Ammon's horn (tissue), 1 donor: ENCODE data around the gene CDC42EP1.

Source experiments
- DNase-seq: peaks from one replicate; pipeline ENCODE4 v3.0.0-alpha.2; 2016; ENCODE audit warnings: low spot score

Gene CDC42EP1

DNA sequence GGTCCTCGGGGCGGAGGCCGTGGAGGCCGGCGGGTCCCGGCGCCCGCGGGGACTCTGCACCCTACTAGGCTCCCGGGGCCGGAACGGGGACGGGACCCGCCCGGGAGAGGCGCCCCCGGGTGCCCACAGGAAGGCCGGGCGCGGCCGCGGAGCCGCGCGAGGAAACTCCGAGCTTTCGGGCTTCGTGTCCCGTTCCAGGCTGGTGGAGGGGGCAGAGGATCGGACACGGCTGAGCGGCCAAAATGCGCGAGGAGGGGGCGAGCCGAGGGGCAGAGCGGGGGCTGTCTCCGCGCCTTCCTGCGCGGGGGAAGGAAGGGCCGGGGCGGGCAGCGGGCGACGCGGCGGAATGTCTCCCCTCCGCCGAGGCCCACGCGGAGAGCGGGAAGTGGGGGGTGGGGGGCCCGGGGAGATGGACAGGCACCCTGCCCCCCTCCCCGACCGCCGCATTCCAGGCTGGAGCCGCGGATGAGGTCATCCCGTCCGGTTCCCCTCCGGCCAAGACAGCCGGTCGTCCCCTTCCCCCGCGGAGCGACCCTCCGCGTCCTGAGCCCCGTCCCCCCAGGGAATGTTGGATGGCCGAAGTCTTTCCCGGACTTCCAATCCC lies 430 bp downstream of the CDC42EP1 start:
- no peak for DNase-seq

GRCh38 chr22:37561212-37562048 lies 1.1 kb downstream of the CDC42EP1 start:
- DNase-seq, result peak; percentile 85

DNA sequence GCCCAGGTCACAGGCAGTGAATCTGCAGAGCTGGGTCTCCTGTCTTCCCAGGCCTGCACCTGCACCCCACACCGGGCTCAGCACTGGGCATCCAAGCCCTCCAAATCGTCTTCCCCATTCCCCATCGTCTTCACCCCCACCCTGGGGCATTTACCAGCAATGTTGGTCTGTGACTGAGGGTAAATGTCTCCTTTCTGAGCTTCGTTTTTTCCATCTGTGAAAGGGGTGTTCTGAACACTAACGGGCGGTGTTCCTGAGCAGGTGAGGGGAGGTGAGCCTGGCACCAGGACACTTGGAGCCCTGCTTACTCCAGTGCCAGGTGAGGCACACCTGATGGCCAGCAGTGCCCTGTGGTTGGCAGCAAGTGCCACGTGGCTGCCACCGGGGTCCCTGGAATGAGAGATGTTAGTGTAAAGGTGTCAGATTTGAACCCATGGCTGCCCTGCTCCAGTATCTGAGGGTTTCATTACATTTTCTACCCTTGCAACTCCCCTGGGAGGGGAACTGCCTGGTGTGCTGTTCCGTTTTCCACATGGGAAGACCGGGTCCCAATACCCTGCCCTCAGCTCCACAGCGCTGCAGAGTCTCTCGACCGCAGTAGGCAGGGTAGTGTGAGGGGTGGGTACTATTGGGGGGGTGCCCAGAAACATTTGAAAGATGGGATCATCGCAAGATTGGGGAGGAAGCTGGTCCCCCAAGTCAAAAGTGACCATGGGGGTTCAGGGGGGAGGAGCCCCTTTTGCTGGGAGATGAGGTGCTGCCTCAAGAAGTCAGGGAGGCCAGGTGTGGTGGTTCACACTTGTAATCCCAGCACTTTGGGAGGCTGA lies 2.0 kb downstream of the CDC42EP1 start:
- DNase-seq, result no peak

DNA sequence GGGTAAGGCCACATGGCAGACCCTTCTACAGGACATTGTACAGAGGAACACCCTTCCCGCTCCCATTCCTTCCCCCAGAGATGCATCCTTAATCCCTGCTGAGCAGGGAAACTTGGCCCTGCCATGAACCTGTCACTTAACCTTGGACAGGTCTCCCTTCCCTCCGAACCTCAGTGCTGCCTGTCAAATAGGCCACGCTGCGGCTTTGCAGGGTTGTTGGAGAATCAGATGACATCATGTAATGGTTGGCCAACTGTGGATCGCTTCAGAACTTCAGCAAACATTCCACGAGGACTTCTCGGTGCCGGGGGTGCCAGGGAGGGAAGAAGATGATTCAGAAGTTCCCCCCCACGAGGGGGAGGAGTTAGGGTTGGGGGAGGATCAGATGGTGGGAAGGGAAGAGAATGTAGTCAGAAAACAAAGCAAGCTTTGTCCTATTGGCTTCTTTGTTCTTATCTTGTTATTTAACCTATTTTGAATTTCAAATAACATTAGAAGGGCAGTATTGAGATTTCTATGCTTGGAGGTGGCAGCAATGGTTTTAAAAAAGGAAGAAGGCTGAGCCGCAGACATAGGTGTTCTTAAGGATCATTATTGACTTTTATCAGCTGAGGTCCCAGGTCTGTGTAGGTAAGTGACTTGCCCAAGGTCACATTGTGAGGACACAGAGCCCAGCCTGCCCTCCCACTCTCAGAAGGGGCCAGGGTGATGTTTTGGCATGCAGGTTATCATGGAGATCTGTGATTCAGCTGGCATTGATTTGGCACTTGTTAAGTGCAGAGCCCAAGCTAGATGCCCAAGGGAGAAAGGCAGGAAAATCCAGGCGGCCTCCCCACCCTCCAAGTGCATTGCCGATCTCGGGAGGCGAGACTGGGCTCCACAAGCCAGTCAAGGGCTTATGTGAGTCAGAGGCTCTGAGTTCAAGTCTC lies 3.1 kb downstream of the CDC42EP1 start:
- DNase-seq, result peak; percentile 93

DNA sequence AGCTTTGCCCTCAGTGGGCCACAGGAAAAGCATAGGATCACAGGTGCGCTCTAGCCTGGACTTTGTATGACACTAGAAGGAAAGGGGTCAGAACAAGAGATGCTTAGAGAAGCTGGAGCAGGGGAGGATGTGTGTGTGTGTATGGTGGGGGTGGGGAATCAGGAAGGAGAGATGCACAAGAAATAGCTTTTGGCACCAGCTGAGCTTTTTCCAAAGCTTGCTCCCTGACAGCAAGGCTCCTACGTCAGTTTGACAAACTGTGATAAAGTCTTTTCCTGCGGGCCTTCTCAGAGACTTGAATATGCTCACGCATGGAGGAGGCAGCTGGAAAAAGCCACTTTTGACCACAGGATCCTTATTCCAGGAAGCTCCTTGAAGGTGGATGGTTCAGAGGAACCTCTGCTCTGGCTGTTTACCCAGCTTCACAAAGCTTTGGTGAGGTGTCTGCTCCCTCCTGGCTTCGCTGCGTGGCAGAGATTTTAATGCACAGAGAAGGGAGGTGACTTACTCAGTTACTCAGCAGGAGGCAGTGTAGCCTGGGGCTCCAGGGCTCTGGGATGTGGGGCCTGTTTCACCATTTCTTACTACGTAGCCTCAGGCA lies 3.9 kb downstream of the CDC42EP1 start:
- no peak for DNase-seq

DNA sequence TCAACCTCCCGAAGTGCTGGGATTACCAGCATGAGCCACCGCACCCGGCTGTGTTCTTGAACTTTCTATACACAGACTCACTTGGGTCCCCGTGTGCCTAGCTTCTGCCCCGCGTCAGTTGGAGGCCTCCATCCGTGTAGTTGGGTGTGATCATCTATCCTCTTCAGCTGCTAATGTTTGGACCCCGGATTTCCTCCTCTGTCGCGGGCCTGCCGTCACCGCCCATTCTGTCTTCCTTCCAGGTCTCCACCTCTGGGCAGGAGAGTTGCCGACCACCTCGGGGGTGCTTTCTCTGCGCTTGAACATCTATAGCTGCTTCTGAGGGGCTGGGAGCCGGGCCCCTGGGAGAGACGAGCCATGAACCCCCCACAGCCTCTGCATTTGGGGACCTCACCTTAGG lies 5.5 kb downstream of the CDC42EP1 start:
- no peak for DNase-seq

DNA sequence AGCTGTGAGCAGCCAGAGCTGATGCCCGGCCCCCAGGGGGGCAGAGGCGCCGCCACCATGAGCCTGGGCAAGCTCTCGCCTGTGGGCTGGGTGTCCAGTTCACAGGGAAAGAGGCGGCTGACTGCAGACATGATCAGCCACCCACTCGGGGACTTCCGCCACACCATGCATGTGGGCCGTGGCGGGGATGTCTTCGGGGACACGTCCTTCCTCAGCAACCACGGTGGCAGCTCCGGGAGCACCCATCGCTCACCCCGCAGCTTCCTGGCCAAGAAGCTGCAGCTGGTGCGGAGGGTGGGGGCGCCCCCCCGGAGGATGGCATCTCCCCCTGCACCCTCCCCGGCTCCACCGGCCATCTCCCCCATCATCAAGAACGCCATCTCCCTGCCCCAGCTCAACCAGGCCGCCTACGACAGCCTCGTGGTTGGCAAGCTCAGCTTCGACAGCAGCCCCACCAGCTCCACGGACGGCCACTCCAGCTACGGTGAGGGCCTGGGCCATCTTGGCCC lies 6.1 kb downstream of the CDC42EP1 start:
- no peak for DNase-seq

DNA sequence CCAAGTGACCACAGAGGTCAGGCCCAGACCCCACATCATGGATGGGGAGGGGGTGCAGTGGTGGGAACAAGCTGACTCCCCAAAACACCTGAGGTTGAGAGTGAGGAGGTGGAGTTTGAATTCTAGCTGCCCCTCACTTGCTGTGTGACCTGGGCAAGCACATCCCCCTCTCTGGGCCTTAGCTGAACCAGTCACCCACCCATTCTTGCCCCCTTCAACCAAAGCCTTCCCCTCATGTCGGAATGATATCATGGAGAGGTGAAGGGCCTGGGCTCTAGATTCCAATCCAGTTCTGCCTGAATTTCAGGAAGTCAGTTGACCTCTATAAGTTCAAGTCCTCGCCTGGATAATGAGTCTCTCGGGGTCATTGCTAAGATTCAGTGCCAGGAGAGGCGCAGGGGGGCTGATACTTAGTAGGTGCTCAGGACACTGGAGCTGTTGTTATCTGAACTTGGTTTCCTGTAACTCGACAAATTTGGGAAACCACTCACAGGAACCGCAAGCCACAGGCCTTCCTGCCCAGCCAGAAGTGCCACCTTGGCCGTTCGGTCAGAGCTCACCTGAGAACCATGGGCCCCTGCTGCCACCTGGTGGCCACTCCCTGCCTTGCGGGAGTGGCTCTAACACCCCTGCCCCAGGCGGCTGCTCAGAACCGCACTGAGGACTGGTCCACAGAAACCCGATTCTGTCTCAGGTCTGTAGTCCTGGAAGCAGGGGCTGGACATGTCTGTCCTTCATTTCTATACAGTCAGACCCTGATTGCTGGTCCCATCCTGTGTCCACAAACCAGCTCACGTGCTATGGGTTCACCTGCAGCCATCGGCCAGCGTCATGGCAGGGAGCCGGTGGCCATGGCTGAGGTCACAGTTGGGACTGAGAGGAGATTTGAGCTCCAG lies 6.9 kb downstream of the CDC42EP1 start:
- DNase-seq, result peak; percentile 85

GRCh38 chr22:37568012-37568411 lies 7.7 kb downstream of the CDC42EP1 start:
- no peak for DNase-seq

DNA sequence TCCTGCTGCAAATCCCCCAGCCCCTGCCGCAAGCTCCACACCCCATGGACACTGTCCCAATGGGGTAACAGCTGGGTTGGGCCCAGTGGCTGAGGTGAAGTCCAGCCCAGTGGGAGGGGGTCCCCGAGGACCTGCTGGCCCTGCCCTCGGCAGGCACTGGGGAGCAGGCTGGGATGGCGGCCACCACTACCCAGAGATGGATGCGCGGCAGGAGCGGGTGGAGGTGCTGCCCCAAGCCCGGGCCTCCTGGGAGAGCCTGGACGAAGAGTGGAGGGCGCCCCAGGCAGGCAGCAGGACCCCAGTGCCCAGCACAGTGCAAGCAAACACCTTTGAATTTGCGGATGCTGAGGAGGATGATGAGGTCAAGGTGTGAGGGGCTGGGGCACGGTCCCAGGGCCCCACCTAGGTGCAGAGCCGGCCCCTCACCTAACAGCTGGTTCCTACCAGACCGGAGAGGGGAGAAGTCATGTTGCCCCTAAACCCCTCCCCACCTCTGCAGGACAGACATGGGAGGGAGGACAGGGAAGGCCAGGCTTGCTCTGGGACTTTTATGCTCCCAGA lies 8.2 kb downstream of the CDC42EP1 start:
- no peak for DNase-seq

GRCh38 chr22:37569009-37569920 lies 9.0 kb downstream of the CDC42EP1 start:
- DNase-seq, result peak; percentile 93

DNA sequence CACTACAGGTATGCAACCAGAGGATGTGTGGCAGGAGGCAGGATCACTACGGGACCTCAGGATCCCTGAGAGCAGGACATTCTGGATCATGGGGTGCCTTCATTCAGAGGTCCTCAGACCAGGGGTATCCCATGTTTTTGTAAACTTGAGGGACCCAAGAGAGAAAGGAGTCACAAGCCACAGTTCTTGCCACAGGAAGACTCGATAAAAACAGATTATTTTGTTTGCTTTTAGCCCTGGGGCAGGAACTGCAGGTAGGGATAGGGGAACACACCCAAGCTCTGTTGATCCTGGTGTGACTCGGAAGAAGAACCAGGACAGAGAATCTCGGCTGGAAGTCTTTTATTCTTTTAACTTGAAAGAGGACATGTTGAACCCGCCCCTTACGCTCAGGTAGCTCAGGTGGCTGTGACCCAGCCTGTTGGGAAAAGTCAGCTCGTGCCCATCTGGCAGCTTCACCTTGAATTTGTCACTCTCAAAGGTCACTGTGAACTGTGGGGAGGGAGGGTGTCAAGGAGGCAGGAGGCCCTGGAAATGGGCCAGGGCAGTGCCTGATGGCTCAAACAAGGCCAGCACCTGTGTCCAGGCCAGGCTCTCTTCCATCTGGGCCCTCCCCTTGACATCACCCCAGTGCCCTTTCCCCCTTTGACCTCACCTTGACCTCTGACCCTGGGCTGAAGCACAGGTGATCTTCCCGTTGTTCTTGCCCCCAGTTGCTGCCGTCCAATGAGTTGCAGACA lies 9.8 kb downstream of the CDC42EP1 start:
- DNase-seq, result no peak

- DNase-seq, result no peak
Measured at GRCh38 chr22:37570661-37570976, 10.3 kb downstream of the CDC42EP1 start.

- DNase-seq, result no peak
Measured at GRCh38 chr22:37571258-37571991, 11.1 kb downstream of the CDC42EP1 start.

GRCh38 chr22:37571992-37572373 lies 11.7 kb downstream of the CDC42EP1 start:
- no peak for DNase-seq

DNA sequence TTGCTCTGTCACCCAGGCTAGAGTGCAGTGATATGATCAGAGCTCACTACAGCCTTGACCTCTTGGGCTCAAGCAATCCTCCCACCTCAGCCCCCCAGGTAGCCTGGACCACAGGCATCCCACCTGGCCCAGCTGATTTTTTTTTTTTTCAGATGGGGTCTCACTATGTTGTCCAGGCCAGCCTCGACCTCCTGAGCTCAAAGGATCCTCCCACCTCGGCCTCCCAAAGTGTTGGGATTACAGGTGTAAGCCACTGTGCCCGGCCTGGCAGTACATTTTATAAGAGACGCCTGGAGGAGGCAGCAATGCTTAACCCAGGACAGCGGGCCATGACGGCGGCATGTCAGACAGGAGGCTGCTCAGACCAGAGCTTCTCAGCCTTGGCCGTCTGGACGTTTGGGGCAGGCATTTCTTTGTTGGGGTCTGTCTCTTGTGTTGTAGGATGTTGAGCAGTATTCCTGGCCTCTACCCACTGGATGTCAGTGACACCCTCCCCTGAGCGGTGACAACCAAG lies 15.3 kb downstream of the CDC42EP1 start:
- no peak for DNase-seq

- DNase-seq, result no peak
Measured at GRCh38 chr22:37578002-37578401, 17.7 kb downstream of the CDC42EP1 start.
